Bronchial epithelial cell (primary cell): ENCODE results near the gene OR5H14. TPM values are rescaled to one million over a fixed set of nuclear protein-coding genes. Genes with fewer than 3 reads are reported as not detected.
A peak's percentile ranks its signal among the peaks of the same experiment; 100 is the strongest.
"Not testable (repeated sequence)": the region's sequence is repeated elsewhere in the genome, so short reads cannot be mapped to it uniquely, and the experiment has no call there.

Experiments
- DNase-seq: peaks from one replicate; pipeline ENCODE4 v3.0.0-alpha.2; 2010; ENCODE audit warnings: low read depth
- FAIRE-seq: peaks from 2 replicates; lab custom pipeline; 2011; peaks lifted over from hg19 to GRCh38; lab: Jason Lieb, UNC
- H3K27me3 ChIP-seq: 2 replicates; pipeline ENCODE4 v1.5.1; 2011; ENCODE audit warnings: low read length; ENCODE audit not compliant: control insufficient read depth, insufficient read depth
- H3K36me3 ChIP-seq: 2 replicates; pipeline ENCODE4 v1.5.1; 2011; ENCODE audit warnings: low read length; ENCODE audit not compliant: control insufficient read depth, insufficient read depth
- H3K4me3 ChIP-seq: 2 replicates; pipeline ENCODE4 v1.5.1; 2011; ENCODE audit warnings: mild to moderate bottlenecking, low read depth, low read length, control low read depth
- total RNA-seq: library from RNA; depleted of rRNA; stranded (reverse); fragments of >200 nt; gene quantifications from 2 replicates; pipeline ENCODE4 v1.2.1, GENCODE V29; 2014
- TF ChIP-seq, protein P1 (sequence below): IDR thresholded peaks from 2 replicates; pipeline ENCODE4 v1.5.1; 2011; ENCODE audit warnings: mild to moderate bottlenecking, moderate library complexity, low read length, control low read depth, inconsistent platforms; ENCODE audit not compliant: insufficient read depth, severe bottlenecking

OR5H14 gene
- total RNA-seq, 1 donor from 2014 or later = under 0.01 TPM

GRCh38 chr3:98185180-98185579 lies 37.9 kb downstream of the OR5H14 start:
- no peaks in the 10 kb centered on the region for H3K36me3 ChIP-seq
- H3K27me3 ChIP-seq = no peaks in the 10 kb centered on the region
- TF ChIP-seq, protein P1, sequence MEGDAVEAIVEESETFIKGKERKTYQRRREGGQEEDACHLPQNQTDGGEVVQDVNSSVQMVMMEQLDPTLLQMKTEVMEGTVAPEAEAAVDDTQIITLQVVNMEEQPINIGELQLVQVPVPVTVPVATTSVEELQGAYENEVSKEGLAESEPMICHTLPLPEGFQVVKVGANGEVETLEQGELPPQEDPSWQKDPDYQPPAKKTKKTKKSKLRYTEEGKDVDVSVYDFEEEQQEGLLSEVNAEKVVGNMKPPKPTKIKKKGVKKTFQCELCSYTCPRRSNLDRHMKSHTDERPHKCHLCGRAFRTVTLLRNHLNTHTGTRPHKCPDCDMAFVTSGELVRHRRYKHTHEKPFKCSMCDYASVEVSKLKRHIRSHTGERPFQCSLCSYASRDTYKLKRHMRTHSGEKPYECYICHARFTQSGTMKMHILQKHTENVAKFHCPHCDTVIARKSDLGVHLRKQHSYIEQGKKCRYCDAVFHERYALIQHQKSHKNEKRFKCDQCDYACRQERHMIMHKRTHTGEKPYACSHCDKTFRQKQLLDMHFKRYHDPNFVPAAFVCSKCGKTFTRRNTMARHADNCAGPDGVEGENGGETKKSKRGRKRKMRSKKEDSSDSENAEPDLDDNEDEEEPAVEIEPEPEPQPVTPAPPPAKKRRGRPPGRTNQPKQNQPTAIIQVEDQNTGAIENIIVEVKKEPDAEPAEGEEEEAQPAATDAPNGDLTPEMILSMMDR = no peak
- no peak for DNase-seq
- no peak overlapping the region for H3K4me3 ChIP-seq
- FAIRE-seq = no peak

- TF ChIP-seq, protein P1 = peak; percentile 20
- no peaks in the 10 kb centered on the region for H3K36me3 ChIP-seq
- DNase-seq (peak; percentile 5), FAIRE-seq (no peak)
- H3K27me3 ChIP-seq = no peaks in the 10 kb centered on the region
- no peak overlapping the region for H3K4me3 ChIP-seq
Observed at GRCh38 chr3:98188545-98188944, 41.3 kb downstream of the OR5H14 start.

- not testable (repeated sequence) for H3K27me3 ChIP-seq, FAIRE-seq, H3K4me3 ChIP-seq, DNase-seq, H3K36me3 ChIP-seq
Observed at GRCh38 chr3:98190911-98191310, 43.6 kb downstream of the OR5H14 start.

DNA sequence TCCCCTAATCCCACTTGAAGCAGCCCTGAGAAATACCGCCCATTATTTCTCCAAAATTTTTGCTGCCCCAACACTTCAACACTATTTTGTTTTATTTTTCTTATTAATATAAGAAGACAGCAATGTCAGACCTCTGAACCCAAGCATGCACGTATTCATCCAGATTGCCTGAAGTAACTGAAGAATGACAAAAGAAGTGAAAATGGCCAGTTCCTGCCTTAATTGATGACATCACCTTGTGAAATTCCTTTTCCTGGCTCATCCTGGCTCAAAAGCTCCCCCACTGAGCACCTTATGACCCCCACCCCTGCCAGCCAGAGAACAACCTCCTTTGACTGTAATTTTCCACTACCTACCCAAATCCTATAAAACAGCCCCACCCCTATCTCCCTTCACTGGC lies 49.0 kb downstream of the OR5H14 start:
- FAIRE-seq = not testable (repeated sequence)

GRCh38 chr3:98199020-98199419 lies 51.7 kb downstream of the OR5H14 start:
- Histone ChIP-seq H3K36me3 (no peaks in the 10 kb centered on the region), H3K27me3 (no peaks in the 10 kb centered on the region), H3K4me3 (no peak overlapping the region)
- FAIRE-seq = no peak
- peak; percentile 40 for DNase-seq
- TF ChIP-seq, protein P1 = no peak

More for the DNA sequence above, 49.0 kb downstream of the OR5H14 start:
- DNase-seq, H3K4me3 ChIP-seq, H3K27me3 ChIP-seq, H3K36me3 ChIP-seq: not testable (repeated sequence)

Other genes starting within 250 kb of the OR5H14 start
- 36.4 and 40.3 TPM in 2 replicates for gene RIOX2, start 175.0 kb upstream of the OR5H14 start, total RNA-seq
- not detected in 2 replicates for gene GABRR3, start 112.2 kb upstream of the OR5H14 start, total RNA-seq
- not detected in 2 replicates for gene OR5AC2, start 60.3 kb upstream of the OR5H14 start, total RNA-seq
- gene OR5H1, start 16.8 kb upstream of the OR5H14 start, total RNA-seq = not detected in 2 replicates
- gene OR5H15, start 19.2 kb downstream of the OR5H14 start, total RNA-seq = not detected in 2 replicates
- gene OR5H6, start 116.8 kb downstream of the OR5H14 start, total RNA-seq = not detected in 2 replicates
- not detected in 2 replicates for gene OR5H2, start 135.0 kb downstream of the OR5H14 start, total RNA-seq
- gene OR5K4, start 206.4 kb downstream of the OR5H14 start, total RNA-seq = not detected in 2 replicates
- not detected in 2 replicates for gene OR5K3, start 243.2 kb downstream of the OR5H14 start, total RNA-seq